ENCODE measurements around the gene SECISBP2.

SECISBP2 gene

GRCh38 chr9:89358376-89358916, 40.1 kb downstream of the SECISBP2 start:
- H3K4me3 ChIP-seq (ENCODE audit: low read depth, low read length): no peak overlapping the region
- H3K9me3 ChIP-seq (ENCODE audit: control insufficient read depth, insufficient read depth, low read depth, low read length): no peaks in the 10 kb centered on the region
- ChIA-PET POLR2A (no interaction called here), CTCF (interaction anchor here (2.2 kb wide), 1 partner anchor 190 kb away, joined by 5 read pairs; no protein-coding TSS in a partner anchor)
- peaks cover 0 to 90% of the 10 kb centered on the region in 2 experiments; a peak in 1 of 3 replicates for H3K36me3 ChIP-seq (ENCODE audit: control insufficient read depth in 2 of 2, insufficient read depth in 1 of 2, low read length in 2 of 2)
- TF ChIP-seq TSHZ1 (tag by site-specific recombination; IDR thresholded peaks at IDR 0.05; ENCODE audit: borderline replicate concordance) (no peak), ZNF571 (tag by site-specific recombination; IDR thresholded peaks at IDR 0.05) (no peak), ZNF2 (tag by site-specific recombination; IDR thresholded peaks at IDR 0.05) (no peak), ZNF626 (tag by site-specific recombination; IDR thresholded peaks at IDR 0.05) (no peak), ZEB2 (tag by site-specific recombination; IDR thresholded peaks at IDR 0.05) (no peak), ZBTB6 (tag by site-specific recombination; IDR thresholded peaks at IDR 0.05) (no peak), ZNF354C (tag by site-specific recombination; IDR thresholded peaks at IDR 0.05; ENCODE audit: borderline replicate concordance, low read depth) (no peak), ZNF48 (tag by site-specific recombination; IDR thresholded peaks at IDR 0.05) (no peak), ZBTB20 (tag by site-specific recombination; IDR thresholded peaks at IDR 0.05) (no peak), KLF10 (tag by site-specific recombination; IDR thresholded peaks at IDR 0.05) (no peak)
- H3K27ac ChIP-seq (ENCODE audit: extremely low read depth, low read depth, low read length): no peak overlapping the region
- H3K4me1 ChIP-seq (ENCODE audit: control insufficient read depth, insufficient read depth, low read length): no peaks in the 10 kb centered on the region

- TF ChIP-seq KLF1 (tag by site-specific recombination; IDR thresholded peaks at IDR 0.05): no peak
- no peak for TF ChIP-seq ATF2 (tag by site-specific recombination; IDR thresholded peaks at IDR 0.05; ENCODE audit: low read depth)
- TF ChIP-seq TRIM28 (IDR thresholded peaks at IDR 0.05; ENCODE audit: borderline replicate concordance, low read length): no peak
- no peak for TF ChIP-seq ZNF514 (tag by site-specific recombination; IDR thresholded peaks at IDR 0.05)
- TF ChIP-seq ZNF600 (tag by site-specific recombination; IDR thresholded peaks at IDR 0.05): no peak
- TF ChIP-seq ZBTB20 (tag by site-specific recombination; IDR thresholded peaks at IDR 0.05): no peak
- TF ChIP-seq ZBTB8A (tag by site-specific recombination; IDR thresholded peaks at IDR 0.05): no peak
- TF ChIP-seq PATZ1 (tag by site-specific recombination; IDR thresholded peaks at IDR 0.05): no peak
- no peak for TF ChIP-seq ZNF132 (tag by site-specific recombination; IDR thresholded peaks at IDR 0.05; ENCODE audit: borderline replicate concordance)
- no peak for TF ChIP-seq ZNF404 (tag by site-specific recombination; IDR thresholded peaks at IDR 0.05)
- TF ChIP-seq ZNF561 (tag by site-specific recombination; IDR thresholded peaks at IDR 0.05; ENCODE audit: borderline replicate concordance): no peak
- no peak for TF ChIP-seq OSR2 (tag by site-specific recombination; IDR thresholded peaks at IDR 0.05)
- peaks cover 0 to 90% of the 10 kb centered on the region in 2 experiments; a peak in 1 of 3 replicates for H3K36me3 ChIP-seq (ENCODE audit: control insufficient read depth in 2 of 2, insufficient read depth in 1 of 2, low read length in 2 of 2)
- H3K4me3 ChIP-seq (ENCODE audit: low read depth, low read length): no peak overlapping the region
- POLR2A ChIA-PET: no interaction called here
- no peaks in the 10 kb centered on the region for H3K4me1 ChIP-seq (ENCODE audit: control insufficient read depth, insufficient read depth, low read length)
- H3K27ac ChIP-seq (ENCODE audit: extremely low read depth, low read depth, low read length): no peak overlapping the region
- H3K9me3 ChIP-seq (ENCODE audit: control insufficient read depth, insufficient read depth, low read depth, low read length): no peaks in the 10 kb centered on the region
- CTCF ChIA-PET: no interaction called here
Measured at GRCh38 chr9:89358985-89359384, 40.7 kb downstream of the SECISBP2 start.
